GM21360 (cell line): ENCODE results near the gene SCRG1.

ENCODE experiments used
- ATAC-seq: cut with Tn5 transposase; IDR thresholded peaks from one replicate; pipeline ENCODE4 v1.9.1; 2021; ENCODE audit warnings: mild to moderate bottlenecking, moderate library complexity; ENCODE audit not compliant: unreplicated experiment

The SCRG1 gene

DNA sequence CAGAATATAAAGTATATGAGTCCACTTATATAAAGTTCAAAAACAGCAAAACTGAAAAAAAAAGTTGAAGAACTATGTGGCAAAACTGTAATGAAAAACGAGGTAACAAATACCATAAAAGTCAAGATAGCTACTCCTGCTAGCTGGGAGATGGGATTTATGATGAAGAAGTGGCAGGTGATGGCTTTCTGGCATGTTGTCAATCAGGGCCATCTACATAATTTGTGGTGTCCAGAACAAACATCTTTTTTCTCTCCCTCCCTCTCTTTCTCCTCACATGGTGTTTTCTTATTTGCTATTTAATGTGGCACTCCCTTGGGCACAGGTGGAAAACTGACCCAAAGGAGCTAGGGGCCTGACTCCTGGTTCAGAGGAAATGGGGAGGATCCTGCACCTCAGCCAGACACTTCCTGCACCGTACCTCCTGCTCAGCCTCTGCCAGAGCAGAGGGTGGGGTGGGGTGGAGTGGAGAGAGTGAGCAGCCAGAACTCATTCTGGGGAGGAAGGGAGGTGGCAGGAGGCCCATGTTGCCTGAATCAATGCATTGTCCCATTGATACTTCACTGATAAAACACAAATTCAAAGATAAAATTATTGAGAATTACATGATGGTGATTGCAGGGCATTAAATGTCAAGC, 33.4 kb downstream of the SCRG1 start:
- no peak for ATAC-seq

DNA sequence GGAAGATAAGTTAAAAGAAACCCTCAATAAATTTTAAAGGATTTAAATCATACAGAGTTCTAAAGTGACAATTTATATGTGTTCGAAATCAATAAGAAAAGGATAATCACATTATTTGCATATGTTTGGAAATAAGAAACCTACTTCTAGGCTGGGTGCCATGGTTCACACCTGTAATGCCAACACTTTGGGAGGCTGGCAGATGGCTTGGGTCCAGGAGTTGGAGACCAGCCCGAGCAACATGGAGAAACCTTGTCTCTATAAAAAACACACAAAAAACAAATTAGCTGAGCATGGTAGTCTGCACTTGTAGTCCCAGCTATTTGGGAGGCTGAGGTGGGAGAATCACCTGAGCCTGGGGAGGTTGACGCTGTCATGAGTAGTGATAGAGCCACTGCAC, 36.2 kb downstream of the SCRG1 start:
- ATAC-seq = no peak

DNA sequence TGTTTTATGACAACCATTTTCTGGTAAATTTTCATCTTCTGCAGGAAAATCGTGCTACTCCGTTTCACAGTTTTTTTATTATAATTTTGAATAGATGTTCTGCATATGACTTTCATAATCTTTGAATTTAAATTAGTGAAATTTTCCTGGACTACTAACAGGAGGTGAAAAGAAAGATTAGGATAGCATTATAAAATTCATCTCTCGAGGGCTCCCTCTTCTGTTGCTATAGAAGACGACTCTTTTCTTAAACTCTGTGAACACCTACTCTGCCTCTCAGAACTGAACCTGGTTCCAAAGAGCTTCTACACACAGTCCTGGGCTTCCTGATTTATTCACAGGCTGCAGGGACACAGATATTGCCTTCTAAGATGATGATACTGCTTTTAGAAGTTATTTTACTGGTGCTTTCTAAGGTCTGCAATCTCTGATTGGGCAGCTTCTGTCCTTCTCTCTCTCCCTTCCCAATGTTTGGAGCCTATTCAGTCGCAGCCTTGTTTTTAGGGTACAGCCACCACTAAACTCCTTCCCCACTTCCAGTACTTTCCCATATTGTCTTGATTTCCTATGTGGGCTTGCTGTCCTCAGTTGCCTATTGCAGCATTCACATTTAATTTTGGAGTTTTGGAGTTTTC, 38.2 kb downstream of the SCRG1 start:
- ATAC-seq = no peak

DNA sequence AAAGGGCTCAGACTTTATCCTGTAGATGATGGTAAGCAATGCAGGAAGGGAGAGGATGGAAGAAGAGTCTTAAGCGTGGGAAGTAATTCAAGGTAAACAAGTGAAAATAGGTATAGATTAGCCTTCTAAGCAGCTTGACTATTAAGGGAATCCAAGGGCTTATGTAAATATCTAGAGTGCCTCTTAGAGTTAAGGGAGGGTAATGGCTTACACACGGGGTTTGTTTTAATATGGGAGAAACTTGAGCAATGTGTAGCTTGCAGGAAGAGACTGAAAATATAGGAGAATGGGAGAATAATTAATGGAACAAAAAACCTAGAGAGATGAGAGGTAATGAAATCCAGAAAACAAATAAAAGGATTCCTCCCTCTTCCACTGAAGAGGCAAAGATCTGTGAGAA, 41.0 kb downstream of the SCRG1 start:
- no peak for ATAC-seq

DNA sequence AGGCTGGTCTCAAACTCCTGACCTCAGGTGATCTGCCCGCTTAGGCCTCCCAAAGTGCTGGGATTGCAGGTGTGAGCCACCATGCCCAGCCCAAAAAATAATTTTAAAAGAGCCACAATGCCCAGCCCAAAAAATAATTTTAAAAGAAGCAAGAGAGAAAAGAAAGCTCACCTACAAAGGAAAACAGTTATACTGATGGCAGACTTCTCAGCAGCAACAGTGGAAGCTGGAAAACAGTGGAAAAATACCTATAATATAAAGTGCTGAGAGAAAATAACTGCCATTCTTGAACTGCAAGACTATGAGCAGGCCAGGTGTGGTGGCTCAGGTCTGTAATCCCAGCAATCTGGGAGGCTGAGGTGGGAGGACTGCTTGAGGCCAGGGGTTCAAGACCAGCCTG, 51.4 kb downstream of the SCRG1 start:
- ATAC-seq = no peak

DNA sequence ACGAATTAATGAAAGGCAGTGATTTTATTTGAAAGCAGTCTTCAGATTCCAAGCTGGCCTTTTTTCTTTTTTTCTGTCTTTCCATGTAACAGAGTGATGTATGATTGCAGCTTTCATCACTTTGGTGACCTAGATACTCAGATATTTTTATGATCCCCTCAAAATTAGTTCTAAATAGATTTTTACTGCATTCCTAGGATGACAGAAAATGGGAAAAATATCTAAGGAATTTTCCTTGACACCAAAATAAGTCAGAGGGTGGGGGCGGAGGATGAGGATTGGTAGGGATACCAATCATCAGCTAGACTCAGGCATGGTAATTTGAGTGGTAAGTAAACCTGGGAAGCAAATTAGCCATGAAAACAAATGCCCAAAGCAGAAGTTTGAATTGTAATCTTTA, 52.8 kb downstream of the SCRG1 start:
- no peak for ATAC-seq

DNA sequence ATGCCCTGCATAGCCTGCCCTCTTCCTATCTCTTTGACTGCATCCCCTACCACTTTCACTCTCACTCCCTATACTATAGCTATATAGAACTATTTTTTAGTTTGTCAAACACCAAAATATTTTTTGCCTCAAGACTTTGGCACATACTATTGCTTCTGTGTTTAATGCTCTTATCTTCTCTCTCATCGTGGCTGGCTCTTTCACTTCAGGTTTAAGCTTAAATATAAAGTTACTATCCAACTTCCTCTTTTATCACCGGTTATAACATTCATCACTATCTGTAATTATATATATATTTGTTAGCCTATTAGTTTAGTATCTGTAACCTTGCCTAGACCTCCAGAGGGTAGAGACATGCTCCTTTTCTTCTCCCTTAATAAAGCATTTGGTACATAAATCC, 53.3 kb downstream of the SCRG1 start:
- ATAC-seq = no peak

DNA sequence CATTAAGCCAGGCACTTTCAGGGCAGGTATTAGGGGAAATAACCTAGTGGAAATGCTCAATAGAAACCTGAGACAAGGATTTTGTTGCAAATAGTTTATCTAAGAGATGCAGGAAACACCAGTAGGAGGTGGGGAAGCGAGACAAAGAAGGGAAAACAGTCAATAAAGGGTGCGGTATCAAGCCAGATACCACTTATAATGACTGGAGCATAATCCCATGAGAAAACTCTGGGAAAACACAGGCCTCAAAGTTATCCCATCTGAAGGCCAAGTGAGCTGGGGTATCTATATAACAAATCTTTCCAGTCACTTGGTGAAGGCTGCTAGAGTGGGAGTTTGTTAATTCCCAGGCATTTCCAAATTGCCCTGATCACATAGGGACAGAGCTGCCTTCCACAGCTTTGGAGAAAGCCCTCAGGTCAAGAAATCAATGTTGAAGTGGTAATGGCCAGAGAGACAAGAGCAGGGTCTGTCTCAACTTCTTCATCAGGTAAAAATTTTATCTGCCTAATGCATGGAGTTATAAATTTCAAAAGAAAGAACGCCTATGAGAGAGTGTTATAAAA, 55.0 kb downstream of the SCRG1 start:
- ATAC-seq = no peak

DNA sequence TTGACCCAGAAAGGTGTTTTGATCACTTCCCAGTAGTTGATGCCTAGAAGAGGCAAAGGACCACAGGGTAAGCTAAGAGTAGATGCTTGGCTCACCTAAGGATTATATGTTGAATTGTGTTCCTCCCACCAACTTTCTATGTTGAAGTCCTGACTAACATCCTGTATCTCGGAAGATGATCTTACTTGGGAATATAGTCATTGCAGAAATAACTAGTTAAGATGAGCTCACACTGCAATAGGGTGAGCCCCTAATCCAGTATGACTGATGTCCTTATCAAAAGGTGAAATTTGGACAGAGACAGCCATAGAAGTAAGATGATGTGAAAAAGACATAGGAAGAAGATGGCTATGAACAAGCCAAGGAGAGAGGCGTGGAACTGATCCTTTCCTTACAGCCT, 61.5 kb downstream of the SCRG1 start:
- no peak for ATAC-seq

DNA sequence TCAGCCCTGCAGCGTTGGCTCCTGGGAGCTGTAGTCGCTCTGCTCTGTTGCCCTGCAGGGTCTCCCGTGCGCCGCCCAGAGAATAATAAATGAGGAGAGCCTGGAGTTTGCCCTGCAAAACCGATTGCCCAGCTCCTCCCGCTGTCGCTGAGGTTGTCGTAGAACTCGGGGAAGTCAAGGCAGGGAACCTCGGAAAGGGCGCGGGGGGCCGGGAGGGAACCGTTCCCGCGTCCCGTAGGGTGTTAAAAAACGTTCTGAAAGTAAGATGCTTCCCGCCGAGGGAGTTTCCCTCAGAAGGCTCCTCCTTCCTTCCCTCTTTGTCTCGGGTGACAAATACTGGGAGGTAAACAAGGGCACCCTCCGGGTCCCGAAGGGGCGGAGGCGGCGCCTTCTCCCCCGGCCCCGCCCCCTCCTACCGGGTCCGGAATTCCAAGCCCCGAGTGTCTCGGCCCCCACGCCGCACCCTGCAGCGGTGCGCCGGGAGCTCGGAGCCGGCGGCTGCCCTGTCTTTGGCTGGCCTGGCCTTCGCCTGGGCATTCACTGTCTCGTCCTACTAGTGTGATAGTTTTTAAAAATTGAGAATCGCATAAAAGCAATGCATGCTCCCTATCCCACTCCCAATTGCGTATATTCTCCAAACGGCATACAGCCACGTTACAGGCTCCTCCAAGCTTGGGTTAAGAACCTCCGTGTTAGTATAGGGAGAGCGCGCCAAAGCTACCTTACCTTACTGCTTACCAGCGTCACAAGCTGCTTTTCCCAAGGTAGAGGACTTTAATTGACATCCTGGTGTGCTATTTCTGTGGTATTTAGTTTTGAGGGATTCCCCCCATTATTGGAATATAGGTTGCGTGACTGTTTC, 63.8 kb downstream of the SCRG1 start:
- ATAC-seq = peak; percentile 35
